K562 (cell line): Measurements from ENCODE around the gene DENND1A. TPM values are rescaled to one million over a fixed set of nuclear protein-coding genes. Genes with fewer than 3 reads are reported as not detected.

Experiments used
- ARID1B ChIP-seq: fragments of 450-650 bp; IDR thresholded peaks from 2 replicates; pipeline ENCODE4 v1.6.1; 2016; ENCODE audit warnings: antibody characterized with exemption, mild to moderate bottlenecking, inconsistent platforms
- ARID3A ChIP-seq: IDR thresholded peaks from 2 replicates; pipeline ENCODE4 v1.6.1; 2012; ENCODE audit warnings: low read depth, low read length, improper control_type of control experiment, borderline replicate concordance
- CC2D1A ChIP-seq: fragments of 450-650 bp; IDR thresholded peaks from 2 replicates; pipeline ENCODE4 v1.6.1; 2017; ENCODE audit warnings: mild to moderate bottlenecking
- CEBPG ChIP-seq, 3 experiments: fragments of 200-800 bp in 1 of 3; sonication (Bioruptor generic) in 1 of 3; sonication (generic) in 1 of 3; formaldehyde crosslinking in 1 of 3; IDR thresholded peaks in 2 of 3; conservative IDR thresholded peaks in 1 of 3; 2 replicates each; pipeline versions ENCODE4 v1.6.1 to v1.8.0; 2016 to 2022; ENCODE audit warnings: missing compliant biosample characterization in 2 of 3, missing genetic modification characterization in 2 of 3, mild to moderate bottlenecking in 1 of 3, missing genetic modification reagents in 1 of 3
- CREB3L1 ChIP-seq: fragments of 450-650 bp; IDR thresholded peaks from 2 replicates; pipeline ENCODE4 v1.6.1; 2014; ENCODE audit warnings: low read depth, mild to moderate bottlenecking, moderate library complexity, borderline replicate concordance
- EP400 ChIP-seq: fragments of 450-650 bp; IDR thresholded peaks from 2 replicates; pipeline ENCODE4 v1.6.1; 2017; ENCODE audit warnings: antibody characterized with exemption, mild to moderate bottlenecking, moderate library complexity
- HMGXB4 ChIP-seq: sonication (generic); formaldehyde crosslinking; IDR thresholded peaks from 2 replicates; pipeline ENCODE4 v1.8.1; 2023; ENCODE audit warnings: mild to moderate bottlenecking, missing genetic modification reagents
- PCBP2 ChIP-seq: fragments of 200-400 bp; formaldehyde crosslinking; IDR thresholded peaks from 2 replicates; pipeline ENCODE4 v1.6.1; 2018; ENCODE audit warnings: low read length, low read depth, mild to moderate bottlenecking, moderate library complexity; ENCODE audit not compliant: poor library complexity, severe bottlenecking
- PHB ChIP-seq: fragments of 250-450 bp; sonication (Bioruptor Pico); IDR thresholded peaks from 2 replicates; pipeline ENCODE4 v1.5.0; 2021
- SAFB2 ChIP-seq: fragments of 200-400 bp; formaldehyde crosslinking; IDR thresholded peaks from 2 replicates; pipeline ENCODE4 v1.6.1; 2018; ENCODE audit warnings: borderline replicate concordance, low read length, low read depth, moderate library complexity; ENCODE audit not compliant: severe bottlenecking
- SAP30 ChIP-seq: fragments of 200-600 bp; sonication (generic); IDR thresholded peaks from 2 replicates; pipeline ENCODE4 v1.6.1; 2012; ENCODE audit warnings: borderline replicate concordance, low read depth, mild to moderate bottlenecking, moderate library complexity, low read length, control low read depth, inconsistent platforms; ENCODE audit not compliant: insufficient read depth, poor library complexity, severe bottlenecking
- SIX5 ChIP-seq, 2 experiments: IDR thresholded peaks; 2 replicates each; pipeline ENCODE4 v1.6.1; 2011; ENCODE audit warnings: low read length in 2 of 2, borderline replicate concordance in 1 of 2, low read depth in 1 of 2, mild to moderate bottlenecking in 1 of 2, moderate library complexity in 1 of 2; ENCODE audit not compliant: insufficient read depth in 1 of 2
- TEAD4 ChIP-seq, 2 experiments: sonication (generic) in 1 of 2; formaldehyde crosslinking in 1 of 2; IDR thresholded peaks; 2 replicates each; pipeline versions ENCODE4 v1.6.1 to v1.8.0; 2012 to 2022; ENCODE audit warnings: borderline replicate concordance in 1 of 2, inconsistent platforms in 1 of 2, low read length in 1 of 2, mild to moderate bottlenecking in 1 of 2, missing genetic modification reagents in 1 of 2
- TOE1 ChIP-seq, 2 experiments: fragments of 450-650 bp in 1 of 2; sonication (generic) in 1 of 2; formaldehyde crosslinking in 1 of 2; IDR thresholded peaks; 2 replicates each; pipeline versions ENCODE4 v1.7.1 to v1.8.0; 2016 to 2022; ENCODE audit warnings: borderline replicate concordance in 2 of 2, mild to moderate bottlenecking in 2 of 2, antibody characterized with exemption in 1 of 2, inconsistent platforms in 1 of 2, low read depth in 1 of 2, missing genetic modification reagents in 1 of 2, moderate library complexity in 1 of 2
- ZC3H4 ChIP-seq: sonication (generic); formaldehyde crosslinking; IDR thresholded peaks from 2 replicates; pipeline ENCODE4 v1.9.0; 2021; ENCODE audit warnings: missing genetic modification reagents, borderline replicate concordance
- ZNF263 ChIP-seq: sonication (generic); formaldehyde crosslinking; IDR thresholded peaks from 2 replicates; pipeline ENCODE4 v1.8.0; 2022; ENCODE audit warnings: mild to moderate bottlenecking, missing genetic modification reagents, borderline replicate concordance
- polyA plus RNA-seq, 8 experiments: library from polyadenylated mRNA; depleted of rRNA in 4 of 8; stranded (reverse) in 5 of 8; unstranded in 3 of 8; fragments of >200 nt; fragmentation: Nextera tagmentation in 2 of 8; fragmentation: Illumina TruSeq in 1 of 8; extraction: Ambion mirVana in 2 of 8; extraction: Trizol in 1 of 8; gene quantifications; 2 replicates each; pipeline versions ENCODE4 v1.2.1 to v1.2.3, GENCODE V29; 2011 to 2014; ENCODE audit warnings: inconsistent platforms in 1 of 8, missing spikeins in 1 of 8
- total RNA-seq, 7 experiments: library from RNA; depleted of rRNA in 6 of 7; stranded (reverse); fragments of >200 nt in 6 of 7; fragmentation: Illumina TruSeq in 2 of 7; extraction: Trizol in 2 of 7; gene quantifications; 2 replicates each; pipeline versions ENCODE4 v1.2.1 to v1.2.3, GENCODE V29; 2011 to 2021; ENCODE audit warnings: low replicate concordance in 1 of 7
- TF ChIP-seq, protein P1 (sequence below), 2 experiments: fragments of 450-650 bp in 1 of 2; sonication (generic) in 1 of 2; formaldehyde crosslinking; conservative IDR thresholded peaks; 2 replicates each; pipeline versions ENCODE4 v1.4.0 to v1.8.1; 2020 to 2022; ENCODE audit warnings: mild to moderate bottlenecking in 1 of 2, missing genetic modification reagents in 1 of 2

Gene DENND1A
- total and polyA plus RNA-seq, 9 of the 15 experiments (the other 6 are each of a cell fraction or from before 2014, with no cell fraction given): 7.6 to 29.5 (median 15.7) TPM

DNA sequence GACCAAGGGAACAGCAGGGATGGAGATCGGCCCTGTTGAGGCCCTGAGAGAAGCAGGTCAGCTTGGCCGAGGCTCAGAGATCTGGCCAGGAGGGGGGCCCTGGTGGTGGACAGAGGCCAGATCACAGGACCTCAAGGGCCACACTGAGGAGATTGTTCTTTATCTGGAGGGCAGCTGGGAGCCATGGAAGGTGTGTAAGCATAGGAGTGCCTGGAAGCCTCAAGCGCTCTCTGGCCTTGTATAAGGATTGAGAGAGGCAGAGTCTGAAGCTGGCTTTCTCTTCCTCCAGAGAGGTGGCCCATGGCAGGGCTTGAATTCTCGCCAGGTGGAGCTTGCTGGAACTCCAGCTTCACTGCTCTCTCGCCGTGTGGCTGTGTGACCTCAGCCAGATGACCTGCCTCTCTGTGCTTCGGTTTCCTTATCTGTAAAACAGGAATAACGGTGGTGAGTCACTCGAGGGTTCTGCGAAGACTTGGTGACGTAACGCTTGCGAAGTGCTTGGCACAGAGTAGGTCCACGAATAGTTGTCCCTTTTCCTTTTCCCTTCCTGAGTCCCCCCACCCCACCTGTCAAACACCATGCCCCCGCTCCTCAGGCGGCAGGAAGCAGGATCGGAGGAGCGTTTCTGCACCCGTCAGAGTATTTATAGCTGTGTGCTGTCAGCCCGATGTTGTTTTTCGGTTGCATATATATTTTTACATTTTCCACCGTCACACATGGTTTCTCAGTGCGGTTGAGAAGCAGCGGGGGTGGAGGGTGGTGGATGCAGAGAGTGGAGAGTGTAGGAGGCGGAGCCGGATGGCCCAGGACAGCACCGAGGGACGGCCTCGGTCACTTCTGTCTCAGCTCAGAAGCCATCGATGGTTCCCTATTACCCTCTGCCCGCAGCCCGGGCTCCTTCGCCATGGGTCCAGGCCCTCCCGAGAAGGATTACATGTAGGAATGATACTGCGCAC, 590.9 kb downstream of the DENND1A start (continued):
- 0 out of 2 replicates have a peak, but pooled peaks have one; percentile 6 for TF ChIP-seq ARID3A
- TF ChIP-seq SAP30: no peak
- peak; percentile 45; the same call in 1 of the 2 replicates for TF ChIP-seq TEAD4 (IDR thresholded peaks at IDR 0.05; ENCODE audit: low read length)
- TF ChIP-seq TEAD4 (CRISPR knock-in tag; IDR thresholded peaks at IDR 0.05; ENCODE audit: borderline replicate concordance): no peak
- TF ChIP-seq TOE1 (IDR thresholded peaks at IDR 0.05; ENCODE audit: borderline replicate concordance): no peak
- no peak for TF ChIP-seq TOE1 (CRISPR knock-in tag; IDR thresholded peaks at IDR 0.05; ENCODE audit: borderline replicate concordance, low read depth)
- no peak for TF ChIP-seq ZC3H4
- TF ChIP-seq, protein P1, sequence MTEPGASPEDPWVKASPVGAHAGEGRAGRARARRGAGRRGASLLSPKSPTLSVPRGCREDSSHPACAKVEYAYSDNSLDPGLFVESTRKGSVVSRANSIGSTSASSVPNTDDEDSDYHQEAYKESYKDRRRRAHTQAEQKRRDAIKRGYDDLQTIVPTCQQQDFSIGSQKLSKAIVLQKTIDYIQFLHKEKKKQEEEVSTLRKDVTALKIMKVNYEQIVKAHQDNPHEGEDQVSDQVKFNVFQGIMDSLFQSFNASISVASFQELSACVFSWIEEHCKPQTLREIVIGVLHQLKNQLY (CRISPR knock-in tag; conservative IDR thresholded peaks at IDR 0.05): no peak
- no peak for TF ChIP-seq ZNF263 (CRISPR knock-in tag)
- TF ChIP-seq ARID1B: peak; percentile 86
- TF ChIP-seq SAFB2: no peak
- no peak for TF ChIP-seq HMGXB4 (CRISPR knock-in tag)
- no peak for TF ChIP-seq PCBP2
- TF ChIP-seq CC2D1A: peak; percentile 63; the same call in 1 of the 2 replicates
- 0 out of 2 replicates have a peak, but pooled peaks have one; percentile 13 for TF ChIP-seq CREB3L1
- TF ChIP-seq CEBPG (CRISPR knock-in tag; IDR thresholded peaks at IDR 0.05): peak; percentile 69; the same call in 1 of the 2 replicates
- TF ChIP-seq CEBPG (tag; conservative IDR thresholded peaks at IDR 0.05 in 1 of 2, IDR thresholded peaks at IDR 0.05 in 1 of 2): peak; percentile 34 to 87; a peak in 3 of 4 replicates
- no peak for TF ChIP-seq PHB (CRISPR knock-in tag)
- TF ChIP-seq EP400: peak; percentile 76
- TF ChIP-seq SIX5 (IDR thresholded peaks at IDR 0.05; ENCODE audit: borderline replicate concordance in 1 of 2, insufficient read depth in 1 of 2, low read depth in 1 of 2, low read length in 2 of 2): no peak
